Progenitor cell of endocrine pancreas (in vitro differentiated cells): ENCODE results near the gene PLD1. TPM values are rescaled to one million over a fixed set of nuclear protein-coding genes. Genes with fewer than 3 reads are reported as not detected.

Source experiments
- DNase-seq: peaks from one replicate; pipeline ENCODE4 v3.0.0; 2021; ENCODE audit warnings: low spot score; ENCODE audit not compliant: unreplicated experiment
- H3K27ac Mint-ChIP-seq: 2 replicates; pipeline ENCODE4 v1.8.0; 2021; ENCODE audit warnings: mild to moderate bottlenecking, moderate library complexity, mixed read lengths
- H3K27me3 Mint-ChIP-seq: 2 replicates; pipeline ENCODE4 v1.8.0; 2021; ENCODE audit warnings: mixed read lengths
- H3K36me3 Mint-ChIP-seq: 2 replicates; pipeline ENCODE4 v1.8.0; 2022; ENCODE audit warnings: mixed read lengths; ENCODE audit not compliant: insufficient read depth
- H3K4me1 Mint-ChIP-seq: 2 replicates; pipeline ENCODE4 v1.8.0; 2021; ENCODE audit warnings: low read depth, mixed read lengths
- H3K4me3 Mint-ChIP-seq: 2 replicates; pipeline ENCODE4 v1.8.0; 2021; ENCODE audit warnings: low read depth, mild to moderate bottlenecking, moderate library complexity, mixed read lengths
- H3K9me3 Mint-ChIP-seq: 2 replicates; pipeline ENCODE4 v1.8.0; 2021; ENCODE audit warnings: low read depth, mixed read lengths
- CTCF ChIP-seq: fragments of 200-600 bp; sonication (generic); IDR thresholded peaks from one replicate; pipeline ENCODE4 v1.5.0; 2021; ENCODE audit warnings: antibody characterized with exemption, mild to moderate bottlenecking; ENCODE audit not compliant: unreplicated experiment
- total RNA-seq: library from RNA; stranded (reverse); gene quantifications from 2 replicates; pipeline ENCODE4 v1.2.1, GENCODE V29; 2021

Gene PLD1
- total RNA-seq, 1 donor from 2014 or later = 143 TPM

DNA sequence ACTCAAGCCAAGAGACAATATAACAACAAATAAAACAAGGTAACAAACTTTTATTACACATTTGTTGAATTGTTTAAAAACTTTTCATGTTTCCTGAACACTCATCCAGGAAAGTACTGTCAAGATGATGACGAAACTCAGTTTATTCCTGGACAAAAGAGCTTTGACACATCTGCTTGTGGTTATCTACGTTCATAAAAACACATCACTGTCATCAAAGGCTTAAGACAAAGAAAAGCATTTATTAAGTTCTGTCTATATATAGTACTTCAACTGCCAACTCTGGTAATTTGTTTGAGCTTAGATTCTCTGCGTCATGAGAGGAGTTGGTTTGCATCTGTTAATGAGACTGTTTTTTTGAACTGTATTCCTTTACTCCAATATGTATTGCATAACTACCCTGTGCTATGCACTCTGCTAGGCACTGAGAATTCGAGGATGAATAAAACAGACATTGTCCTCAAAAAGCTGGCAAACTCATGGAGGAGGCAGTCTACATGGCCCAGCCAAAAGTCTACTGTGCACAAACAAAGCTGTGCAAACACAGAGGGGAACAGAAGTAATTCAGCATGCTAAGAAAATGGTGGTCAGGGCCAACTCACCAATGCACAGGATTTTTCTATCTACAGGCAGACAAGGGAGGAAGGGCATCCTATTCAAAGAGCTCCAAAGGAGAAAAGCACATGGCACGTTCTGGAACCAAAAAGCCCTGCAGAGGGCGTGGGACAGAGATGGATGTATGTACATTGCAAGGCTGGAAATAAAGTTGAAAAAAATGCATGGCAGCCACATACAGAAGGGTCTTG lies 21.5 kb downstream of the PLD1 start:
- no peaks in the 10 kb centered on the region for H3K27me3 Mint-ChIP-seq
- no peak overlapping the region for H3K4me3 Mint-ChIP-seq
- H3K36me3 Mint-ChIP-seq = peaks cover 19% of the 10 kb centered on the region
- no peak for DNase-seq
- H3K9me3 Mint-ChIP-seq = peaks cover 8% of the 10 kb centered on the region
- no peak overlapping the region for H3K27ac Mint-ChIP-seq
- peaks cover 33% of the 10 kb centered on the region for H3K4me1 Mint-ChIP-seq
- no peak for TF ChIP-seq CTCF

DNA sequence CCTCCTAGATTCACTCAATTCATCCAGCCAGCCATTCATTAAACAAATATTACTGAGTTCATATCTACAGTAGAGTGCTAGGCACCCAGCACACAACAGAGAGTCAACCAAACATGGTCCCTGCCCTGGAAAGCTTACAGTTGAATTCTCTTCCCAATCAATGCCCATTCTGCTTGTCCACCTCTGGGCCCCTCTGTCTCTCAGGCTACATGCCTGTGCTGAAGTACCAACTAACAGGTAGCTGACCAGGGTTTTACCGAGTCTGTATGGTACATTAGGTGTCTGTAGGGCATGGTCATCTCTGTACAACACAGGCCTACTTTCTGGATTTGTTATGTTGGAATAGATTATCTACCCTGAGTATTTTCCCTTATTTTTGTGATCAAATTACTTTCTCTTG lies 23.3 kb downstream of the PLD1 start:
- peaks cover 29% of the 10 kb centered on the region for H3K4me1 Mint-ChIP-seq
- no peaks in the 10 kb centered on the region for H3K27me3 Mint-ChIP-seq
- DNase-seq = no peak
- peaks cover 19% of the 10 kb centered on the region for H3K36me3 Mint-ChIP-seq
- H3K9me3 Mint-ChIP-seq = peaks cover 8% of the 10 kb centered on the region
- H3K27ac Mint-ChIP-seq = no peak overlapping the region
- no peak for TF ChIP-seq CTCF
- H3K4me3 Mint-ChIP-seq = no peak overlapping the region

GRCh38 chr3:171784937-171785336 lies 25.3 kb downstream of the PLD1 start:
- DNase-seq = no peak
- H3K9me3 Mint-ChIP-seq = peaks cover 8% of the 10 kb centered on the region
- no peaks in the 10 kb centered on the region for H3K27me3 Mint-ChIP-seq
- TF ChIP-seq CTCF = no peak
- no peak overlapping the region for H3K4me3 Mint-ChIP-seq
- peaks cover 19% of the 10 kb centered on the region for H3K36me3 Mint-ChIP-seq
- peaks cover 19% of the 10 kb centered on the region for H3K4me1 Mint-ChIP-seq
- no peak overlapping the region for H3K27ac Mint-ChIP-seq

- H3K27me3 Mint-ChIP-seq = no peaks in the 10 kb centered on the region
- TF ChIP-seq CTCF = no peak
- peaks cover 8% of the 10 kb centered on the region for H3K9me3 Mint-ChIP-seq
- H3K27ac Mint-ChIP-seq = peak overlapping the region; percentile 2
- H3K4me1 Mint-ChIP-seq = peaks cover 19% of the 10 kb centered on the region
- H3K36me3 Mint-ChIP-seq = peaks cover 18% of the 10 kb centered on the region
- no peak overlapping the region for H3K4me3 Mint-ChIP-seq
- DNase-seq = no peak
Measured at GRCh38 chr3:171784387-171784786, 25.9 kb downstream of the PLD1 start.

- Mint-ChIP-seq H3K27me3 (no peaks in the 10 kb centered on the region), H3K4me3 (no peak overlapping the region), H3K27ac (no peak overlapping the region), H3K4me1 (peaks cover 13% of the 10 kb centered on the region), H3K9me3 (peaks cover 8% of the 10 kb centered on the region), H3K36me3 (peaks cover 12% of the 10 kb centered on the region)
- no peak for TF ChIP-seq CTCF
- no peak for DNase-seq
Measured at GRCh38 chr3:171783626-171784025, 26.7 kb downstream of the PLD1 start.
